ENCODE measurements around the gene CCDC57. TPM values are rescaled to one million over a fixed set of nuclear protein-coding genes. Genes with fewer than 3 reads are reported as not detected.

Gene CCDC57
- total RNA-seq, 1 donor from 2014 or later = 15.0 TPM

GRCh38 chr17:82096709-82097183 lies 115.9 kb downstream of the CCDC57 start:
- Mint-ChIP-seq H3K27ac (no peak overlapping the region), H3K4me1 (peaks cover 17% of the 10 kb centered on the region), H3K9me3 (no peaks in the 10 kb centered on the region), H3K4me3 (peak overlapping the region; percentile 83), H3K27me3 (ENCODE audit: insufficient read depth, low read depth) (peaks cover 4% of the 10 kb centered on the region), H3K36me3 (peaks cover 2% of the 10 kb centered on the region)
- peaks cover 88% of the 10 kb centered on the region for H3K79me2 ChIP-seq (ENCODE audit: low read depth)
- H3F3A ChIP-seq (ENCODE audit: low read depth) = peaks cover 24% of the 10 kb centered on the region
- H2AFZ ChIP-seq (replicated peaks) = no peak overlapping the region
- no peaks in the 10 kb centered on the region for H3K9me3 ChIP-seq (ENCODE audit: low read depth)
- no peak for DNase-seq (ENCODE audit: low spot score)
- H3K4me1 ChIP-seq = peaks cover 37% of the 10 kb centered on the region
- TF ChIP-seq CTCF (IDR thresholded peaks at IDR 0.05) = no peak
- TF ChIP-seq EZH2 (IDR thresholded peaks at IDR 0.05) = no peak
- TF ChIP-seq EZH2phosphoT487 (IDR thresholded peaks at IDR 0.05) = no peak
- peak overlapping the region; percentile 96 for H3K4me2 ChIP-seq
- H3K27ac ChIP-seq = no peak overlapping the region
- peaks cover 54% of the 10 kb centered on the region for H4K20me1 ChIP-seq (ENCODE audit: low read depth)
- H3K4me3 ChIP-seq = peak overlapping the region; percentile 100
- no peaks in the 10 kb centered on the region for H3K27me3 ChIP-seq
- peak overlapping the region; percentile 99 for H3K9ac ChIP-seq
- H3K36me3 ChIP-seq = no peaks in the 10 kb centered on the region

- H3F3A ChIP-seq (ENCODE audit: low read depth) = peaks cover 17% of the 10 kb centered on the region
- DNase-seq (ENCODE audit: low spot score) = no peak
- H3K9me3 ChIP-seq (ENCODE audit: low read depth) = no peaks in the 10 kb centered on the region
- H2AFZ ChIP-seq (replicated peaks) = no peak overlapping the region
- H3K36me3 ChIP-seq = no peaks in the 10 kb centered on the region
- Mint-ChIP-seq H3K4me3 (peak overlapping the region; percentile 83), H3K27me3 (ENCODE audit: insufficient read depth, low read depth) (peaks cover 4% of the 10 kb centered on the region), H3K9me3 (no peaks in the 10 kb centered on the region), H3K4me1 (peaks cover 13% of the 10 kb centered on the region), H3K27ac (no peak overlapping the region), H3K36me3 (peaks cover 2% of the 10 kb centered on the region)
- peaks cover 31% of the 10 kb centered on the region for H3K4me1 ChIP-seq
- peaks cover 61% of the 10 kb centered on the region for H4K20me1 ChIP-seq (ENCODE audit: low read depth)
- peak overlapping the region; percentile 96 for H3K4me2 ChIP-seq
- peaks cover 89% of the 10 kb centered on the region for H3K79me2 ChIP-seq (ENCODE audit: low read depth)
- H3K27ac ChIP-seq = peak overlapping the region; percentile 49
- no peaks in the 10 kb centered on the region for H3K27me3 ChIP-seq
- H3K4me3 ChIP-seq = peak overlapping the region; percentile 100
- H3K9ac ChIP-seq = peak overlapping the region; percentile 99
- TF ChIP-seq CTCF (IDR thresholded peaks at IDR 0.05) (no peak), EZH2phosphoT487 (IDR thresholded peaks at IDR 0.05) (no peak), EZH2 (IDR thresholded peaks at IDR 0.05) (no peak)
These were observed 116.6 kb downstream of the CCDC57 start for GRCh38 chr17:82095777-82096708.

GRCh38 chr17:82094931-82095776 lies 117.5 kb downstream of the CCDC57 start:
- peaks cover 70% of the 10 kb centered on the region for H4K20me1 ChIP-seq (ENCODE audit: low read depth)
- no peak for TF ChIP-seq EZH2phosphoT487 (IDR thresholded peaks at IDR 0.05)
- H3K27ac ChIP-seq = no peak overlapping the region
- peak overlapping the region; percentile 96 for H3K4me2 ChIP-seq
- no peak overlapping the region for H3K9ac ChIP-seq
- H3K27me3 Mint-ChIP-seq (ENCODE audit: insufficient read depth, low read depth) = peaks cover 4% of the 10 kb centered on the region
- no peak overlapping the region for H2AFZ ChIP-seq (replicated peaks)
- peaks cover 84% of the 10 kb centered on the region for H3K79me2 ChIP-seq (ENCODE audit: low read depth)
- H3K4me3 ChIP-seq = peak overlapping the region; percentile 100
- H3K36me3 Mint-ChIP-seq = peaks cover 2% of the 10 kb centered on the region
- H3K9me3 ChIP-seq (ENCODE audit: low read depth) = no peaks in the 10 kb centered on the region
- peaks cover 7% of the 10 kb centered on the region for H3K4me1 Mint-ChIP-seq
- DNase-seq (ENCODE audit: low spot score) = no peak
- H3K4me1 ChIP-seq = peaks cover 28% of the 10 kb centered on the region
- H3K9me3 Mint-ChIP-seq = no peaks in the 10 kb centered on the region
- H3F3A ChIP-seq (ENCODE audit: low read depth) = peaks cover 13% of the 10 kb centered on the region
- H3K36me3 ChIP-seq = no peaks in the 10 kb centered on the region
- H3K4me3 Mint-ChIP-seq = peak overlapping the region; percentile 83
- H3K27me3 ChIP-seq = no peaks in the 10 kb centered on the region
- no peak overlapping the region for H3K27ac Mint-ChIP-seq
